IgD-negative memory B cell (primary cell): ENCODE results near the gene FTSJ3. TPM values are rescaled to one million over a fixed set of nuclear protein-coding genes. Genes with fewer than 3 reads are reported as not detected.
A peak's percentile ranks its signal among the peaks of the same experiment; 100 is the strongest.

Experiments used
- H3K27ac Mint-ChIP-seq, 3 donors: one replicate each; pipeline ENCODE4 v1.8.0; 2020 to 2022; ENCODE audit warnings: mild to moderate bottlenecking in 3 of 3, mixed read lengths in 3 of 3, moderate library complexity in 1 of 3
- H3K27me3 Mint-ChIP-seq: one replicate; pipeline ENCODE4 v1.8.0; 2021; ENCODE audit warnings: mixed read lengths
- H3K36me3 Mint-ChIP-seq: one replicate; pipeline ENCODE4 v1.8.0; 2020; ENCODE audit warnings: mild to moderate bottlenecking, mixed read lengths
- H3K4me1 Mint-ChIP-seq, 3 donors: one replicate each; pipeline ENCODE4 v1.8.0; 2020 to 2022; ENCODE audit warnings: mixed read lengths in 3 of 3, mild to moderate bottlenecking in 1 of 3
- H3K4me3 Mint-ChIP-seq, 4 donors: one replicate each; pipeline ENCODE4 v1.8.0; 2020 to 2022; ENCODE audit warnings: mild to moderate bottlenecking in 4 of 4, mixed read lengths in 4 of 4, moderate library complexity in 3 of 4
- H3K9me3 Mint-ChIP-seq, 3 donors: one replicate each; pipeline ENCODE4 v1.8.0; 2020 to 2021; ENCODE audit warnings: mixed read lengths in 3 of 3, mild to moderate bottlenecking in 1 of 3
- polyA plus RNA-seq: library from polyadenylated mRNA; unstranded; fragments of 300-500 nt; fragmentation: Illumina TruSeq; gene quantifications from one replicate; pipeline ENCODE4 v1.2.3, GENCODE V29; 2021

FTSJ3 gene
- polyA plus RNA-seq, 1 donor from 2014 or later = 28.7 TPM

- Mint-ChIP-seq H3K27ac (peak overlapping the region in 2 of 3 donors; percentile 57 to 85), H3K27me3 (no peaks in the 10 kb centered on the region), H3K9me3 (no peaks in the 10 kb centered on the region), H3K36me3 (peaks cover 1% of the 10 kb centered on the region), H3K4me1 (peaks cover 23 to 38% (median 29%) of the 10 kb centered on the region in 3 donors), H3K4me3 (peak overlapping the region in 2 of 4 donors; percentile 73 to 95)
Observed at GRCh38 chr17:63823659-63824331, 3.7 kb downstream of the FTSJ3 start.

- Mint-ChIP-seq H3K27me3 (no peaks in the 10 kb centered on the region), H3K27ac (peak overlapping the region in 2 of 3 donors; percentile 13 to 54), H3K9me3 (no peaks in the 10 kb centered on the region), H3K4me3 (peak overlapping the region in 2 of 4 donors; percentile 8 to 9), H3K36me3 (peaks cover 1% of the 10 kb centered on the region), H3K4me1 (peaks cover 16 to 34% (median 23%) of the 10 kb centered on the region in 3 donors)
Observed at GRCh38 chr17:63822537-63822936, 4.9 kb downstream of the FTSJ3 start.

- Mint-ChIP-seq H3K27me3 (no peaks in the 10 kb centered on the region), H3K4me3 (peak overlapping the region in 3 of 4 donors; percentile 8 to 39 (median 23)), H3K27ac (peak overlapping the region in 2 of 3 donors; percentile 0 to 13), H3K4me1 (peaks cover 8 to 33% (median 17%) of the 10 kb centered on the region in 3 donors), H3K36me3 (peaks cover 2% of the 10 kb centered on the region), H3K9me3 (no peaks in the 10 kb centered on the region)
Observed at GRCh38 chr17:63821804-63822203, 5.7 kb downstream of the FTSJ3 start.

GRCh38 chr17:63820963-63821561 lies 6.4 kb downstream of the FTSJ3 start:
- Mint-ChIP-seq H3K4me1 (peaks cover 6 to 30% (median 15%) of the 10 kb centered on the region in 3 donors), H3K27ac (peak overlapping the region; percentile 25 to 80 (median 71)), H3K36me3 (peaks cover 2% of the 10 kb centered on the region), H3K4me3 (peak overlapping the region in 1 of 4 donors; percentile 20), H3K27me3 (no peaks in the 10 kb centered on the region), H3K9me3 (no peaks in the 10 kb centered on the region)

- Mint-ChIP-seq H3K36me3 (peaks cover 2% of the 10 kb centered on the region), H3K27me3 (no peaks in the 10 kb centered on the region), H3K4me1 (peaks cover 6 to 24% (median 8%) of the 10 kb centered on the region in 3 donors), H3K4me3 (peak overlapping the region in 2 of 4 donors; percentile 20 to 72), H3K27ac (peak overlapping the region; percentile 5 to 76 (median 66)), H3K9me3 (no peaks in the 10 kb centered on the region)
Observed at GRCh38 chr17:63819585-63820537, 7.6 kb downstream of the FTSJ3 start.

GRCh38 chr17:63819131-63819530 lies 8.3 kb downstream of the FTSJ3 start:
- peaks cover 4 to 24% (median 6%) of the 10 kb centered on the region in 3 donors for H3K4me1 Mint-ChIP-seq
- peak overlapping the region in 2 of 3 donors; percentile 5 to 76 for H3K27ac Mint-ChIP-seq
- no peaks in the 10 kb centered on the region for H3K27me3 Mint-ChIP-seq
- no peaks in the 10 kb centered on the region for H3K9me3 Mint-ChIP-seq
- H3K36me3 Mint-ChIP-seq = peaks cover 2% of the 10 kb centered on the region
- peak overlapping the region in 1 of 4 donors; percentile 72 for H3K4me3 Mint-ChIP-seq

GRCh38 chr17:63817736-63818385 lies 9.6 kb downstream of the FTSJ3 start:
- H3K4me3 Mint-ChIP-seq = peak overlapping the region in 1 of 4 donors; percentile 37
- peaks cover 2% of the 10 kb centered on the region for H3K36me3 Mint-ChIP-seq
- H3K27me3 Mint-ChIP-seq = no peaks in the 10 kb centered on the region
- no peaks in the 10 kb centered on the region for H3K9me3 Mint-ChIP-seq
- peak overlapping the region in 1 of 3 donors; percentile 73 for H3K27ac Mint-ChIP-seq
- H3K4me1 Mint-ChIP-seq = peaks cover 4 to 22% (median 6%) of the 10 kb centered on the region in 3 donors

GRCh38 chr17:63816669-63817068 lies 10.8 kb downstream of the FTSJ3 start:
- Mint-ChIP-seq H3K9me3 (no peaks in the 10 kb centered on the region), H3K4me1 (peaks cover 0 to 13% (median under 1%) of the 10 kb centered on the region in 3 donors), H3K36me3 (peaks cover 2% of the 10 kb centered on the region), H3K4me3 (no peak overlapping the region), H3K27ac (no peak overlapping the region), H3K27me3 (no peaks in the 10 kb centered on the region)

- Mint-ChIP-seq H3K27ac (peak overlapping the region in 1 of 3 donors; percentile 71), H3K9me3 (no peaks in the 10 kb centered on the region), H3K4me3 (no peak overlapping the region), H3K27me3 (no peaks in the 10 kb centered on the region), H3K4me1 (peaks cover 0 to 12% (median 0%) of the 10 kb centered on the region in 3 donors), H3K36me3 (peaks cover 4% of the 10 kb centered on the region)
Observed at GRCh38 chr17:63816123-63816522, 11.3 kb downstream of the FTSJ3 start.

- Mint-ChIP-seq H3K27ac (peak overlapping the region; percentile 55 to 64 (median 62)), H3K36me3 (peaks cover 4% of the 10 kb centered on the region), H3K27me3 (no peaks in the 10 kb centered on the region), H3K4me3 (no peak overlapping the region), H3K4me1 (peaks cover 6 to 11% (median 10%) of the 10 kb centered on the region in 3 donors), H3K9me3 (no peaks in the 10 kb centered on the region)
Observed at GRCh38 chr17:63809970-63810369, 17.5 kb downstream of the FTSJ3 start.

GRCh38 chr17:63805591-63805990 lies 21.9 kb downstream of the FTSJ3 start:
- Mint-ChIP-seq H3K36me3 (peaks cover 2% of the 10 kb centered on the region), H3K27ac (no peak overlapping the region), H3K27me3 (no peaks in the 10 kb centered on the region)

GRCh38 chr17:63804328-63804727 lies 23.1 kb downstream of the FTSJ3 start:
- Mint-ChIP-seq H3K27ac (peak overlapping the region in 2 of 3 donors; percentile 2 to 19), H3K27me3 (no peaks in the 10 kb centered on the region), H3K4me1 (peaks cover 2 to 5% (median 5%) of the 10 kb centered on the region in 3 donors), H3K4me3 (no peak overlapping the region), H3K36me3 (peaks cover 2% of the 10 kb centered on the region), H3K9me3 (no peaks in the 10 kb centered on the region)

More at GRCh38 chr17:63805591-63805990, 21.9 kb downstream of the FTSJ3 start:
- Mint-ChIP-seq H3K4me1 (peaks cover 7 to 11% (median 10%) of the 10 kb centered on the region in 3 donors), H3K9me3 (no peaks in the 10 kb centered on the region), H3K4me3 (no peak overlapping the region)

GRCh38 chr17:63800783-63801182 lies 26.7 kb downstream of the FTSJ3 start:
- Mint-ChIP-seq H3K4me1 (peaks cover 0 to 4% (median 0%) of the 10 kb centered on the region in 3 donors), H3K27me3 (no peaks in the 10 kb centered on the region), H3K9me3 (no peaks in the 10 kb centered on the region), H3K4me3 (no peak overlapping the region), H3K27ac (no peak overlapping the region), H3K36me3 (peaks cover 3% of the 10 kb centered on the region)

- Mint-ChIP-seq H3K27ac (no peak overlapping the region), H3K27me3 (no peaks in the 10 kb centered on the region), H3K36me3 (peaks cover 3% of the 10 kb centered on the region), H3K9me3 (no peaks in the 10 kb centered on the region), H3K4me1 (peaks cover 0 to 2% (median 1%) of the 10 kb centered on the region in 3 donors), H3K4me3 (no peak overlapping the region)
Observed at GRCh38 chr17:63798572-63799106, 28.8 kb downstream of the FTSJ3 start.
